ENCODE measurements around the gene HSPA12B.

GRCh38 chr20:3686867-3687321 is 45.6 kb upstream of the HSPA12B start:
- no peak for TF ChIP-seq POLR2AphosphoS5 (IDR thresholded peaks at IDR 0.05; ENCODE audit: low read depth, low read length)
- no peak for TF ChIP-seq CTCF (IDR thresholded peaks at IDR 0.05)
